ENCODE measurements around the gene P2RY10. TPM values are rescaled to one million over a fixed set of nuclear protein-coding genes. Genes with fewer than 3 reads are reported as not detected.
A peak's percentile ranks its signal among the peaks of the same experiment; 100 is the strongest.

P2RY10 gene, protein sequence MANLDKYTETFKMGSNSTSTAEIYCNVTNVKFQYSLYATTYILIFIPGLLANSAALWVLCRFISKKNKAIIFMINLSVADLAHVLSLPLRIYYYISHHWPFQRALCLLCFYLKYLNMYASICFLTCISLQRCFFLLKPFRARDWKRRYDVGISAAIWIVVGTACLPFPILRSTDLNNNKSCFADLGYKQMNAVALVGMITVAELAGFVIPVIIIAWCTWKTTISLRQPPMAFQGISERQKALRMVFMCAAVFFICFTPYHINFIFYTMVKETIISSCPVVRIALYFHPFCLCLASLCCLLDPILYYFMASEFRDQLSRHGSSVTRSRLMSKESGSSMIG
- total RNA-seq: 1 to 10 TPM in 1 of 2 donors, under 1 TPM in 1; 0.57 to 1.6 TPM

DNA sequence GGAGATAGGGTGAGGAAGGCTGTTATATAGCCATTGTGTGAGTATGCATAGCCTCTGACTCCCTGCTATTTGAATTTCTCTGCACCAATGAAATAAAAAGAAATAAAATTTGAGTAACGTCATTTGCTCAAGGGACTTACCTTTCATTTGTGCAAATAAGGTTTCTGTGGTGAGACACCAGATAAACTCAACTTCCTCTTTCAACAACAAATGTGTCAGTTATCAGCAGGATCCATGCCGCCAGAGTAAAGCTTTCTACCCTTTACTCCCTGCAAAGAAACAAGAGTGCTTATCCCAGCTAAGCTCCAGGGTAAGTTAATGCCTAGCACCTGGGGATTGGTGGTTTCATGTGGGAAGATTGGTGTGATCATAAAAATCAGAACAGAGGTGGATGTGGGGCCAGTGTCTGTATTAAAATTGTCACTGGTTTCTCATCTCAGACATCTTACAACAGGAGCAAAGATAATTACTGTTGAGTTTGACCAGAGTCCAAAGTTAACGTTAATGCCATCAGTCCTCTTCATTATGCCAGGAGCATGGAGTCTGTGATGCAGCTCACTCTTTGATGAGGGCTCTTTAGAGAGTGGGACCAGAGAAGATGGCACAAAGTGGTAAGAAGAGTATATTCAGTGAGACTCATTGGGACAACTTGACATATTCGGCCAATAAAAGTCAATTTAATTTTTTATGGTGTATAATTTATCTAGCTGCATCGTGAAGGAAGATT, at the start of gene P2RY10:
Gene P2RY10 (plus strand): TSS at position 206 of the 727 bp plus-strand sequence. CDS start 15,130 bp downstream, outside the sequence.
- no peaks in the 10 kb centered on the region for H3K36me3 ChIP-seq
- DNase-seq: no peak
- no peak within 1 kb of the TSS for H3K4me3 ChIP-seq
- TF ChIP-seq CTCF (IDR thresholded peaks at IDR 0.05): no peak
- peak within 1 kb of the TSS in 1 of 2 donors; percentile 12 for H3K9ac ChIP-seq (ENCODE audit: low read depth in 2 of 2, low read length in 2 of 2)
- no peaks in the 10 kb centered on the region for H3K9me3 ChIP-seq
- H3K27ac ChIP-seq: no peak within 1 kb of the TSS
- no peaks in the 10 kb centered on the region for H3K4me1 ChIP-seq
- no peaks in the 10 kb centered on the region for H3K27me3 ChIP-seq
- intact Hi-C loops (cut with DNase I): no loop called here

- TF ChIP-seq CTCF (IDR thresholded peaks at IDR 0.05): no peak
- intact Hi-C loops (cut with DNase I): no loop called here
- no peak overlapping the region for H3K27ac ChIP-seq
Measured at GRCh38 chrX:78922754-78923153, 22.4 kb upstream of the P2RY10 start.

DNA sequence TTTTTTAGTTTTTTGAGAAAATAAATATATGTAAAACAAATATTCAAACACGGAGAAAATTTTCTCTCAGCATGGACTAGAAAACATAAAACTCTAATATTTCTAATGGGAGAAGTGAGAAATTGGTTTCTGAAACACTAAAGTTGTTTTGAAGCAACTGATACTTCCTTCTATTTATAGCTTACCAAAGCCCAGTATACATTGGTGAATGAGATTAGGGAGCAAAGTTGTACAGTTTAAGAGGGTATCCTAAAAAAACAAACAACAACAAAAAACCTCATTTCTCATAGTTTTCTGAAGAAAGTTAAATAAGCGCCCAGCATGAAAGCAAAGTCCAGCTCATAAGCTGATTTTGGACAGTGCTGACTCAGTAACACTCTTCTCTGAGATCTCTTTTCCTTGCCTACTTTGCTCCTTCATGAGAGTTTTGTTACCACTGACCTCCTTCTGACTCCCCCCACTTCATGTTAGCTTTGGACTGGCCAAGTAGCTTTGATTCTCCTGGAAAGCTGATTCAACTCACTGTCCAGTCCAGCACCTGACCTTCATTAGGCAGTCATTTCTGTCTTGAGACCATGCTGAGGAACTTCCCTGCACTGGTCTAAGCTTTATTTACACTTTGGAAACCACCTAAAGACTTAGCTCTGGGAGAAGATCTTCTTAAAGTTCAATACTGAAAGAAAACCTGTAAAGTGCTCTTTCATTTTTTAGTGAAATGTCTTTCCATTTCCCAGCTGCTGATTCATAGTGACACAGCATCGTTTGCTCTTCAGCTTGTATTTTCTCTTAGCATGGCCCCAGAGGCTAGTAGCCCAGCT, 21.8 kb upstream of the P2RY10 start:
- Histone ChIP-seq H3K36me3 (no peaks in the 10 kb centered on the region), H3K4me3 (no peak overlapping the region), H3K27ac (no peak overlapping the region), H3K27me3 (no peaks in the 10 kb centered on the region), H3K4me1 (no peaks in the 10 kb centered on the region), H3K9me3 (no peaks in the 10 kb centered on the region), H3K9ac (ENCODE audit: low read depth in 2 of 2, low read length in 2 of 2) (no peak overlapping the region)
- TF ChIP-seq CTCF (IDR thresholded peaks at IDR 0.05): no peak
- intact Hi-C loops (cut with DNase I): no loop called here
- no peak for DNase-seq

More at GRCh38 chrX:78922754-78923153, 22.4 kb upstream of the P2RY10 start:
- no peaks in the 10 kb centered on the region for H3K27me3 ChIP-seq
- no peak for DNase-seq
- no peaks in the 10 kb centered on the region for H3K4me1 ChIP-seq
- no peaks in the 10 kb centered on the region for H3K9me3 ChIP-seq
- no peak overlapping the region for H3K4me3 ChIP-seq
- no peaks in the 10 kb centered on the region for H3K36me3 ChIP-seq
- no peak overlapping the region for H3K9ac ChIP-seq (ENCODE audit: low read depth in 2 of 2, low read length in 2 of 2)

GRCh38 chrX:78931814-78932213, 13.4 kb upstream of the P2RY10 start:
- Histone ChIP-seq H3K27me3 (no peaks in the 10 kb centered on the region), H3K27ac (no peak overlapping the region), H3K36me3 (no peaks in the 10 kb centered on the region), H3K4me1 (no peaks in the 10 kb centered on the region), H3K9ac (ENCODE audit: low read depth in 2 of 2, low read length in 2 of 2) (no peak overlapping the region), H3K4me3 (no peak overlapping the region), H3K9me3 (no peaks in the 10 kb centered on the region)
- no peak for TF ChIP-seq CTCF (IDR thresholded peaks at IDR 0.05)
- DNase-seq: no peak
- intact Hi-C loops (cut with DNase I): no loop called here

- no peak overlapping the region for H3K27ac ChIP-seq
Measured at GRCh38 chrX:78934866-78935265, 10.3 kb upstream of the P2RY10 start.

More at GRCh38 chrX:78934866-78935265, 10.3 kb upstream of the P2RY10 start:
- H3K9ac ChIP-seq (ENCODE audit: low read depth in 2 of 2, low read length in 2 of 2): no peak overlapping the region
- no peak for DNase-seq
- H3K9me3 ChIP-seq: no peaks in the 10 kb centered on the region
- no peaks in the 10 kb centered on the region for H3K36me3 ChIP-seq
- H3K4me3 ChIP-seq: no peak overlapping the region
- no peaks in the 10 kb centered on the region for H3K27me3 ChIP-seq
- intact Hi-C loops (cut with DNase I): no loop called here
- no peak for TF ChIP-seq CTCF (IDR thresholded peaks at IDR 0.05)
- H3K4me1 ChIP-seq: no peaks in the 10 kb centered on the region

Data from colonic mucosa (tissue), 4 donors.